Measurements from ENCODE around the gene RAD9A.
"Not testable (repeated sequence)": the region's sequence is repeated elsewhere in the genome, so short reads cannot be mapped to it uniquely, and the experiment has no call there.

GRCh38 chr11:67402192-67402839 lies 10.5 kb downstream of the RAD9A start:
- not testable (repeated sequence) for TF ChIP-seq RCOR1 (IDR thresholded peaks at IDR 0.05; ENCODE audit: low read length); EP300 (IDR thresholded peaks at IDR 0.05; ENCODE audit: borderline replicate concordance in 1 of 2, low read depth in 1 of 2, low read length in 1 of 2); EZH2phosphoT487 (IDR thresholded peaks at IDR 0.05; ENCODE audit: borderline replicate concordance, low read depth)
- TF ChIP-seq, protein P1, sequence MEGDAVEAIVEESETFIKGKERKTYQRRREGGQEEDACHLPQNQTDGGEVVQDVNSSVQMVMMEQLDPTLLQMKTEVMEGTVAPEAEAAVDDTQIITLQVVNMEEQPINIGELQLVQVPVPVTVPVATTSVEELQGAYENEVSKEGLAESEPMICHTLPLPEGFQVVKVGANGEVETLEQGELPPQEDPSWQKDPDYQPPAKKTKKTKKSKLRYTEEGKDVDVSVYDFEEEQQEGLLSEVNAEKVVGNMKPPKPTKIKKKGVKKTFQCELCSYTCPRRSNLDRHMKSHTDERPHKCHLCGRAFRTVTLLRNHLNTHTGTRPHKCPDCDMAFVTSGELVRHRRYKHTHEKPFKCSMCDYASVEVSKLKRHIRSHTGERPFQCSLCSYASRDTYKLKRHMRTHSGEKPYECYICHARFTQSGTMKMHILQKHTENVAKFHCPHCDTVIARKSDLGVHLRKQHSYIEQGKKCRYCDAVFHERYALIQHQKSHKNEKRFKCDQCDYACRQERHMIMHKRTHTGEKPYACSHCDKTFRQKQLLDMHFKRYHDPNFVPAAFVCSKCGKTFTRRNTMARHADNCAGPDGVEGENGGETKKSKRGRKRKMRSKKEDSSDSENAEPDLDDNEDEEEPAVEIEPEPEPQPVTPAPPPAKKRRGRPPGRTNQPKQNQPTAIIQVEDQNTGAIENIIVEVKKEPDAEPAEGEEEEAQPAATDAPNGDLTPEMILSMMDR (IDR thresholded peaks at IDR 0.05) = not testable (repeated sequence)
